Spleen (tissue), 11 donors: ENCODE data around the gene CNMD. TPM values are rescaled to one million over a fixed set of nuclear protein-coding genes. Genes with fewer than 3 reads are reported as not detected.

ENCODE experiments used
- DNase-seq: peaks from one replicate; pipeline ENCODE4 v3.0.0-alpha.2; 2020
- H3K27ac ChIP-seq, 8 donors: fragments of 200-600 bp; sonication (generic) in 7 of 8; 1 replicate in 4 of 8; 2 replicates in 4 of 8; pipeline versions ENCODE4 v1.5.0 to v1.8.0; 2016 to 2021; ENCODE audit warnings: inconsistent platforms in 4 of 8, mild to moderate bottlenecking in 4 of 8, moderate library complexity in 1 of 8
- H3K27me3 ChIP-seq, 7 donors: fragments of 200-600 bp; sonication (generic) in 6 of 7; replicated peaks in 1 of 7; 1 replicate in 4 of 7; 2 replicates in 3 of 7; pipeline versions ENCODE4 v1.5.0 to v1.8.0; 2016 to 2021; ENCODE audit warnings: inconsistent platforms in 3 of 7, mild to moderate bottlenecking in 1 of 7
- H3K36me3 ChIP-seq, 6 donors: fragments of 200-600 bp; sonication (generic) in 5 of 6; 1 replicate in 4 of 6; 2 replicates in 2 of 6; pipeline versions ENCODE4 v1.5.0 to v1.8.0; 2016 to 2021; ENCODE audit warnings: inconsistent platforms in 2 of 6
- H3K4me1 ChIP-seq, 6 donors: fragments of 200-600 bp; sonication (generic) in 5 of 6; 1 replicate in 3 of 6; 2 replicates in 3 of 6; pipeline versions ENCODE4 v1.5.0 to v1.8.0; 2016 to 2021; ENCODE audit warnings: inconsistent platforms in 3 of 6
- H3K4me3 ChIP-seq, 8 donors: fragments of 200-600 bp; sonication (generic) in 7 of 8; 1 replicate in 4 of 8; 2 replicates in 4 of 8; pipeline versions ENCODE4 v1.5.0 to v1.8.0; 2016 to 2021; ENCODE audit warnings: inconsistent platforms in 4 of 8, mild to moderate bottlenecking in 4 of 8, moderate library complexity in 2 of 8
- H3K9me3 ChIP-seq, 8 donors: fragments of 200-600 bp; sonication (generic) in 7 of 8; 1 replicate in 4 of 8; 2 replicates in 4 of 8; pipeline versions ENCODE4 v1.5.0 to v1.8.0; 2016 to 2021; ENCODE audit warnings: inconsistent platforms in 4 of 8
- POLR2A ChIP-seq, 3 donors: fragments of 450-650 bp; IDR thresholded peaks; one replicate each; pipeline ENCODE4 v1.5.1; 2017; ENCODE audit warnings: antibody characterized with exemption in 3 of 3, mild to moderate bottlenecking in 1 of 3
- POLR2AphosphoS5 ChIP-seq, 3 donors: sonication (generic); formaldehyde crosslinking; IDR thresholded peaks; one replicate each; pipeline ENCODE4 v1.5.1; 2017; ENCODE audit warnings: antibody characterized with exemption in 3 of 3
- WGBS, 5 donors: extraction: QIAGEN DNeasy Blood & Tissue Kit in 3 of 5; methylation state at CpG; one replicate each; pipeline versions ENCODE4 v1.1.5 to v1.1.7; 2013 to 2018; 5-methylcytosine and 5-hydroxymethylcytosine counted together
- intact Hi-C: fragments of 100-400 bp; cut with DNase I; formaldehyde crosslinking; loops from one replicate; pipeline ENCODE4 v1.15.0; 2023; ENCODE audit warnings: low total_unique reads
- polyA plus RNA-seq, 3 donors: library from polyadenylated mRNA; stranded (reverse); fragments of 200-250 nt; gene quantifications; one replicate each; pipeline ENCODE4 v1.2.1, GENCODE V29; 2013
- total RNA-seq, 7 donors: library from RNA; depleted of rRNA in 3 of 7; stranded (reverse); fragments of >200 nt in 3 of 7; fragmentation: NEBNext Ultra II Directional in 4 of 7; extraction: Animal tissue kit (Norgen Biotek cat#: 25700) in 4 of 7; gene quantifications; one replicate each; pipeline versions ENCODE4 v1.1.0 to v1.2.1, GENCODE V29; 2016 to 2021
- TF ChIP-seq, protein P1 (sequence below), 11 experiments: fragments of 200-600 bp in 7 of 11; fragments of 450-650 bp in 4 of 11; sonication (generic) in 4 of 11; IDR thresholded peaks in 8 of 11; conservative IDR thresholded peaks in 3 of 11; 1 replicate in 7 of 11; 2 replicates in 4 of 11; pipeline versions ENCODE4 v1.4.0 to v1.8.0; 2016 to 2021; ENCODE audit warnings: antibody characterized with exemption in 11 of 11, inconsistent platforms in 4 of 11, mild to moderate bottlenecking in 1 of 11
- donor health status: healthy with polysubstance abuse.
- donor health status: DM: no; HTN: no; CAD: no; lungs with moderate emphysema.
- donor health status: DM: no; HTN: no; CAD: no.
- donor health status: Bipolar disorder and iron deficiency.
- donor health status: healthy.
- donor health status: DM: no; HTN: no; CAD: no.
- donor health status: DM: yes; HTN: yes; CAD: no.

Gene CNMD
- total and polyA plus RNA-seq, 10 donors: 0.19 TPM; not detected in 9

GRCh38 chr13:52738719-52739467, 727 bp downstream of the CNMD start:
- peaks cover 0 to 18% (median 12%) of the 10 kb centered on the region in 6 donors for H3K4me1 ChIP-seq
- DNase-seq: peak; percentile 74
- peak overlapping the region; percentile 7 to 70 (median 35) for H3K4me3 ChIP-seq
- no peak overlapping the region for H3K27ac ChIP-seq
- H3K36me3 ChIP-seq: no peaks in the 10 kb centered on the region
- WGBS, 5 donors: 7 to 13% (median 9%) methylated on average over 44 to 75 of the region's 75 CpGs
- no peak for TF ChIP-seq POLR2A (IDR thresholded peaks at IDR 0.05)
- no peak for TF ChIP-seq POLR2AphosphoS5 (IDR thresholded peaks at IDR 0.05)
- TF ChIP-seq, protein P1, sequence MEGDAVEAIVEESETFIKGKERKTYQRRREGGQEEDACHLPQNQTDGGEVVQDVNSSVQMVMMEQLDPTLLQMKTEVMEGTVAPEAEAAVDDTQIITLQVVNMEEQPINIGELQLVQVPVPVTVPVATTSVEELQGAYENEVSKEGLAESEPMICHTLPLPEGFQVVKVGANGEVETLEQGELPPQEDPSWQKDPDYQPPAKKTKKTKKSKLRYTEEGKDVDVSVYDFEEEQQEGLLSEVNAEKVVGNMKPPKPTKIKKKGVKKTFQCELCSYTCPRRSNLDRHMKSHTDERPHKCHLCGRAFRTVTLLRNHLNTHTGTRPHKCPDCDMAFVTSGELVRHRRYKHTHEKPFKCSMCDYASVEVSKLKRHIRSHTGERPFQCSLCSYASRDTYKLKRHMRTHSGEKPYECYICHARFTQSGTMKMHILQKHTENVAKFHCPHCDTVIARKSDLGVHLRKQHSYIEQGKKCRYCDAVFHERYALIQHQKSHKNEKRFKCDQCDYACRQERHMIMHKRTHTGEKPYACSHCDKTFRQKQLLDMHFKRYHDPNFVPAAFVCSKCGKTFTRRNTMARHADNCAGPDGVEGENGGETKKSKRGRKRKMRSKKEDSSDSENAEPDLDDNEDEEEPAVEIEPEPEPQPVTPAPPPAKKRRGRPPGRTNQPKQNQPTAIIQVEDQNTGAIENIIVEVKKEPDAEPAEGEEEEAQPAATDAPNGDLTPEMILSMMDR (IDR thresholded peaks at IDR 0.05 in 8 of 11, conservative IDR thresholded peaks at IDR 0.05 in 3 of 11): peak in 6 of 11 experiments; percentile 16 to 64 (median 60)
- H3K9me3 ChIP-seq: peaks cover 0 to 8% (median 0%) of the 10 kb centered on the region in 8 donors
- intact Hi-C loops: no loop called here
- peaks cover 3 to 66% (median 28%) of the 10 kb centered on the region in 7 donors for H3K27me3 ChIP-seq

DNA sequence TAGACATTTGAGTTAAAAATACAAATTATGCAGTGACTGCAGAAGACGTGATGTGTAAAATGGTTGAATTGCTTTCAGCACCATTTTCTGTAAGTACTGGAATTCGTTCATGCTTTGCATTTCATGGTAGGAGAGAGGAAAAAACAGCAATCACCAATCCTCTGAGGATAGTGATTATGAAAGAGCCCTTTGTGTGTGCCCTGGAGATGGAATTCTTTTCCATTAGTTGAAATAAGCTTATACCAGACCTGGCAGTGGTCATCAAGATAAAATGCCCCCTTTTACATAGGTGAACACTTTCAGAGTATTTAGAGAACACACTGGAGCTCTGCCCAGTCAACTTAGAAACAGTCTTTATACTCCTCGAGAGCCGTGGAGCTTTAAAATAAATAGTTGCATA, 1.7 kb downstream of the CNMD start:
- no peak overlapping the region for H3K27ac ChIP-seq
- WGBS, 5 donors: 74 to 89% (median 84%) methylated on average over 4 of the region's 4 CpGs
- no peak overlapping the region for H3K4me3 ChIP-seq
- DNase-seq: no peak
- TF ChIP-seq POLR2AphosphoS5 (IDR thresholded peaks at IDR 0.05) (no peak), POLR2A (IDR thresholded peaks at IDR 0.05) (no peak)
- TF ChIP-seq, protein P1 (IDR thresholded peaks at IDR 0.05 in 8 of 11, conservative IDR thresholded peaks at IDR 0.05 in 3 of 11): no peak
- intact Hi-C loops: no loop called here
- H3K9me3 ChIP-seq: peaks cover 0 to under 1% (median 0%) of the 10 kb centered on the region in 8 donors
- H3K4me1 ChIP-seq: peaks cover 0 to 18% (median 12%) of the 10 kb centered on the region in 6 donors
- H3K36me3 ChIP-seq: no peaks in the 10 kb centered on the region
- peaks cover 3 to 59% (median 28%) of the 10 kb centered on the region in 7 donors for H3K27me3 ChIP-seq

DNA sequence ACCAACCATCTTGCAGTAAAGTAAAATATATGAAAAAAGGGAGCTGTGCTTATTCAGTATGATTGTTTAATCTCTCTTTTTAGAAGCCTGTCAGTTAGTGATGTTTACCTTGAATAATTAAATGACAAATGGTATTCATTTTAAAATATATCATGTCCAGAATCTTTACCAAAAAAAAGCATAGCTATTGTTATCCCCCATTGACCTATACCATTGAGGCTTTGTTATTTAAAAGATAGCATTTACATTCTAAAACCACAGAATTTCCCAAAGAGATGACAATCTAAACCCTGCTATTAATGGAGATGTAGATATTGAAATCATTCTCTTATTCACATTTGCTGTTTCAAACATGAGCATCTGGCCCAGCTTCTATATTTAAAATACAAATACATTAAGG, 2.2 kb downstream of the CNMD start:
- Histone ChIP-seq H3K4me1 (peaks cover 0 to 18% (median 12%) of the 10 kb centered on the region in 6 donors), H3K4me3 (no peak overlapping the region), H3K36me3 (no peaks in the 10 kb centered on the region), H3K27ac (no peak overlapping the region), H3K9me3 (no peaks in the 10 kb centered on the region), H3K27me3 (peaks cover 3 to 54% (median 28%) of the 10 kb centered on the region in 7 donors)
- no peak for DNase-seq
- intact Hi-C loops: no loop called here
- TF ChIP-seq POLR2AphosphoS5 (IDR thresholded peaks at IDR 0.05) (no peak), POLR2A (IDR thresholded peaks at IDR 0.05) (no peak)
- TF ChIP-seq, protein P1 (IDR thresholded peaks at IDR 0.05 in 8 of 11, conservative IDR thresholded peaks at IDR 0.05 in 3 of 11): no peak

DNA sequence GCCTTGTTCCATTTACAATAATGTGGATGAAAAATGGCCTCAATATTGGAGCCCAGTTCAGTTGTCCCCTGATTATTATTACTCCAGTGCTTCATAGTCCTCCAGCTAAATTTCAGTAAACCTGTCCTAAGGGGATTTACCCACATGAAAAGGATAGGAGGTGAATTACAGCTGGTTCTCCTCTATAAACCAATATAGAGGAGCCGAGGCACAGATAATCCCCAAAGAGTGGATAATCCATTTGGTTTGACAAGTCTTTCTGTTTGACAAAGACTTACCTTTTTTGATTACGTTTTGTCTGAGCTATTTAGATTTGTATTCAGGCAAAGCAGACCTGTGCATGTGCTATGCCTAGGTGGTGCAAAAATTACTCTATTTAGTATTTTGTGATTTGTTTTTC, 2.7 kb downstream of the CNMD start:
- 79 to 95% (median 88%) methylated on average over 2 of the region's 2 CpGs for WGBS, 5 donors
- Histone ChIP-seq H3K27me3 (peaks cover 3 to 49% (median 28%) of the 10 kb centered on the region in 7 donors), H3K27ac (no peak overlapping the region), H3K9me3 (no peaks in the 10 kb centered on the region), H3K4me3 (no peak overlapping the region), H3K4me1 (peaks cover 0 to 18% (median 12%) of the 10 kb centered on the region in 6 donors), H3K36me3 (no peaks in the 10 kb centered on the region)
- intact Hi-C loops: no loop called here
- TF ChIP-seq POLR2AphosphoS5 (IDR thresholded peaks at IDR 0.05) (no peak), POLR2A (IDR thresholded peaks at IDR 0.05) (no peak)
- TF ChIP-seq, protein P1 (IDR thresholded peaks at IDR 0.05 in 8 of 11, conservative IDR thresholded peaks at IDR 0.05 in 3 of 11): no peak
- no peak for DNase-seq
